Nephron progenitor cell (in vitro differentiated cells): ENCODE measurements around the gene PPP1R14D.
A peak's percentile ranks its signal among the peaks of the same experiment; 100 is the strongest.

Experiments used
- DNase-seq: peaks from one replicate; pipeline ENCODE4 v3.0.0; 2021
- H3K27ac Mint-ChIP-seq: 2 replicates; pipeline ENCODE4 v1.8.0; 2021; ENCODE audit warnings: mild to moderate bottlenecking, moderate library complexity, mixed read lengths
- H3K27me3 Mint-ChIP-seq: 2 replicates; pipeline ENCODE4 v1.8.0; 2021; ENCODE audit warnings: mild to moderate bottlenecking, low read depth, mixed read lengths; ENCODE audit not compliant: poor library complexity
- H3K36me3 Mint-ChIP-seq: 2 replicates; pipeline ENCODE4 v1.8.0; 2021; ENCODE audit warnings: low read depth, mixed read lengths
- H3K4me1 Mint-ChIP-seq: 2 replicates; pipeline ENCODE4 v1.8.0; 2021; ENCODE audit warnings: mixed read lengths
- H3K4me3 Mint-ChIP-seq: 2 replicates; pipeline ENCODE4 v1.8.0; 2021; ENCODE audit warnings: mild to moderate bottlenecking, moderate library complexity, mixed read lengths
- H3K9me3 Mint-ChIP-seq: 2 replicates; pipeline ENCODE4 v1.8.0; 2021; ENCODE audit warnings: mild to moderate bottlenecking, moderate library complexity, mixed read lengths
- TF ChIP-seq, protein P1 (sequence below): fragments of 200-600 bp; sonication (generic); IDR thresholded peaks from 2 replicates; pipeline ENCODE4 v1.5.0; 2021; ENCODE audit warnings: antibody characterized with exemption

The PPP1R14D gene

DNA sequence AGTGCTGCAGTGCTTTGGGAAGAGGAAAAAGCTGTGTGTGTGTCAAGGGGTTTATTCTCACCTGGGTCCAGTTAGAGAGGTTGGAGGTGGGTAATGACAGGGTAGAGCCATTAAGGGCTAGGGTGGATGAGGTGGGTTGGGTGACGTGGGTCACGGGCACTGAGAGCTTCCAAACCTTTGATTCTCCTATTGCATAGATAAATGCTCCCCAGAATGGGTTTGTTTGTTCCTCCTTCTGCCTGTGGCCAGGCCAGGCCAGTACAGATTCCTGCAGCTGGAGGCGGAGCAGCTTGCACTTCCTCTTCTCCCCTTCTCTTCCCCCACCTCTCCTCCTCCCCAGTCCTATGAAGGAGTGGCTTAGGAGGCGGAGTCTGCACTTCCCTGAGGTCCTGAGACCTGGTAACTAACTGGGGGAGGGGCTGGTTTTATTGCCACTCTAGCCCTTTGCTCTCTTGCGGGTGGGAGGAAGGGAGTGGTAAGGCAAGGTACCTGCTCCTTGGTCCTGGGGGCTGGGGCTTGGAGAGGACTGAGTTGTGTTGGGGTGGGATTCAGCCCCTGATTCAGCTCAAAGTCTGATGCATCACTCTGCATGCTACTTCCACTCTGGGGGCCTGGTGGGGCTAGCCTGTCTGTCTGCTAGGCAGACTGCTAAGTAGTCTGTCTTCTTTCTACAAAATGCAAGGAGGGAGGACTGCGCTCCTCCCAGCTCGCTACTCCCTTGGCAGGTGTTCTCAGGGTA lies 18.9 kb upstream of the PPP1R14D start:
- Mint-ChIP-seq H3K27me3 (peaks cover 42% of the 10 kb centered on the region), H3K27ac (no peak overlapping the region), H3K4me1 (peaks cover 59% of the 10 kb centered on the region), H3K4me3 (peak overlapping the region; percentile 43), H3K36me3 (no peaks in the 10 kb centered on the region), H3K9me3 (no peaks in the 10 kb centered on the region)
- TF ChIP-seq, protein P1, sequence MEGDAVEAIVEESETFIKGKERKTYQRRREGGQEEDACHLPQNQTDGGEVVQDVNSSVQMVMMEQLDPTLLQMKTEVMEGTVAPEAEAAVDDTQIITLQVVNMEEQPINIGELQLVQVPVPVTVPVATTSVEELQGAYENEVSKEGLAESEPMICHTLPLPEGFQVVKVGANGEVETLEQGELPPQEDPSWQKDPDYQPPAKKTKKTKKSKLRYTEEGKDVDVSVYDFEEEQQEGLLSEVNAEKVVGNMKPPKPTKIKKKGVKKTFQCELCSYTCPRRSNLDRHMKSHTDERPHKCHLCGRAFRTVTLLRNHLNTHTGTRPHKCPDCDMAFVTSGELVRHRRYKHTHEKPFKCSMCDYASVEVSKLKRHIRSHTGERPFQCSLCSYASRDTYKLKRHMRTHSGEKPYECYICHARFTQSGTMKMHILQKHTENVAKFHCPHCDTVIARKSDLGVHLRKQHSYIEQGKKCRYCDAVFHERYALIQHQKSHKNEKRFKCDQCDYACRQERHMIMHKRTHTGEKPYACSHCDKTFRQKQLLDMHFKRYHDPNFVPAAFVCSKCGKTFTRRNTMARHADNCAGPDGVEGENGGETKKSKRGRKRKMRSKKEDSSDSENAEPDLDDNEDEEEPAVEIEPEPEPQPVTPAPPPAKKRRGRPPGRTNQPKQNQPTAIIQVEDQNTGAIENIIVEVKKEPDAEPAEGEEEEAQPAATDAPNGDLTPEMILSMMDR, result no peak
- peak; percentile 69 for DNase-seq

DNA sequence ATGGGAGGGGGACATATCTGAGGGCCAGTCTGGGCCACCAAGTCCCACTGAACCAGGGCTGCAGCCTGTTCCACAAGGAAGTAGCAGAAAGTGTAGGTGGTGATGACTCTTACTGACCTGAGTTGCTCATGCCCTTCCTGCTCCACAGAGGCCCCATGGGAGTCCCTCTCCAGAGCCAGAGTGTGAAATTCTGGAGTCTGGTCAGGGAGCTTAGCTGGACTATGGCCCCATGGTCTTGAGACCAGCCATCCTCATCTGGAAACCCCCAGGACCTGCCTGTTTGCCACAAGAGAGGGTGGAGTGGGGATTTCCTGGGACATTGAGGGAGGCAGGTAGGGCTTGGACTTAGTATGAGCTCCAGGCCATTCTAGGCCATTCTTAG lies 18.3 kb upstream of the PPP1R14D start:
- Mint-ChIP-seq H3K27ac (no peak overlapping the region), H3K4me3 (peak overlapping the region; percentile 43), H3K4me1 (peaks cover 59% of the 10 kb centered on the region), H3K36me3 (no peaks in the 10 kb centered on the region), H3K27me3 (peaks cover 48% of the 10 kb centered on the region), H3K9me3 (no peaks in the 10 kb centered on the region)
- no peak for DNase-seq
- TF ChIP-seq, protein P1, result no peak

DNA sequence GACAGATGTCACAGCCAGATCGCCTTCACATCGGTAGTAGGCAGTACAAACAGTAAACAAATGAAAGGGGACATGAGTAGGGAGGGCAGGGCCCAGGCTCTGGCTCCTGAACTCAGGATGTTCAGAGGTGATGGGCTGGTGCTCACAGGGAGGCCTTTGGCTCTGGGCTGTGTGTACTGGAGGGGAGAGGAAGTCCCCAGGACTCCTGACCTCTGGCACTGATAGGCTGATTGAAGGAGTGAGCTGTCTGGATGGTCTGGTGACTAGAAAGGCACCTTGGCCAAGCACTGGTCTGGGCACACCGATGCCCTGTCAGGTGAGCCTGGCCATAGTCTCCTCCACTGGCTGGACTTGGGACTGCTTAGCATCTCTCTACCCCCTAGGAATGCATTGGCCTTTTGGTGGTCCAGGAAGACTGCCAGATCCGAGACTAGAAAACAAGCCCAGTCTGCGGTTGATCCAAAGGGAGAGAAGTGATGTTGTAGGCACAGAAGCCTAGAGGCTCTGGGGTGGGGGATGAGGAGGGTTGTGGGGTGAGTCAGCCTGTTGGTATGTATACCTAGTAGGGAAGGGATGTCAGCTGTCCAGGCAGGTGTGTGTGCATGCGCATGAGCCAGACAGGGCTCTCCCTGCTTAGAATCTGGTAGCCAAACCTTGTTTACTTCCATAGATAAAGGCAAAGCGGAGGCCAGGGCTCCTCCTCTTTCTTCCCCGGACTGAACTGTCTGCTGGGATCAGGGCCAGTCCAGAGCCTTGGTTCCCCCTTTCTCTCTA lies 17.2 kb upstream of the PPP1R14D start:
- Mint-ChIP-seq H3K9me3 (no peaks in the 10 kb centered on the region), H3K27ac (no peak overlapping the region), H3K36me3 (no peaks in the 10 kb centered on the region), H3K4me3 (peak overlapping the region; percentile 42), H3K4me1 (peaks cover 50% of the 10 kb centered on the region), H3K27me3 (peaks cover 59% of the 10 kb centered on the region)
- no peak for DNase-seq
- TF ChIP-seq, protein P1, result no peak

DNA sequence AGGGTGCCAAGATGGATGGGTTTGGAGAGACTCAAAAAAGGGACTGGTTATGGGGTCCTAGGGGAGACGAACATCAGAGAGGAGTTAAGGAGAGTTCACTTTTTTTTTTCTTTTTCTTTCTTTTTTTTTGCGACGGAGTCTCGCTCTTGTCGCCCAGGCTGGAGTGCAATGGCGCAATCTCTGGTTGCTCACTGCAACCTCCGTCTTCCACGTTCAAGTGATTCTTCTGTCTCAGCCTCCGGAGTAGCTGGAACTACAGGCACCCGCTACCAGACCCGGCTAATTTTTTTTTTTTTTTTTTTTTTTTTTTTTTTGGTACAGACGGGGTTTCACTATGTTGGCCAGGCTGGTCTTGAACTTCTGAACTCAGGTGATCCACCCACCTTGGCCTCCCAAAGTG lies 16.5 kb upstream of the PPP1R14D start:
- TF ChIP-seq, protein P1, result no peak
- H3K36me3 Mint-ChIP-seq, result no peaks in the 10 kb centered on the region

DNA sequence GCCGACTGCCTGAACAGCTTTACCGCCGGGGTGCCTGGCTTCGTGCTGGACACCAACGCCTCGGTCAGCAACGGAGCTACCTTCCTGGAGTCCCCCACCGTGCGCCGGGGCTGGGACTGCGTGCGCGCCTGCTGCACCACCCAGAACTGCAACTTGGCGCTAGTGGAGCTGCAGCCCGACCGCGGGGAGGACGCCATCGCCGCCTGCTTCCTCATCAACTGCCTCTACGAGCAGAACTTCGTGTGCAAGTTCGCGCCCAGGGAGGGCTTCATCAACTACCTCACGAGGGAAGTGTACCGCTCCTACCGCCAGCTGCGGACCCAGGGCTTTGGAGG lies 16.2 kb upstream of the PPP1R14D start:
- TF ChIP-seq, protein P1, result no peak
- Mint-ChIP-seq H3K4me1 (peaks cover 46% of the 10 kb centered on the region), H3K36me3 (no peaks in the 10 kb centered on the region), H3K27ac (peak overlapping the region; percentile 83), H3K4me3 (peak overlapping the region; percentile 86), H3K9me3 (no peaks in the 10 kb centered on the region), H3K27me3 (peaks cover 67% of the 10 kb centered on the region)
- DNase-seq, result no peak

More for the DNA sequence above, 16.5 kb upstream of the PPP1R14D start:
- H3K27me3 Mint-ChIP-seq, result peaks cover 64% of the 10 kb centered on the region
- peaks cover 46% of the 10 kb centered on the region for H3K4me1 Mint-ChIP-seq
- no peak for DNase-seq
- H3K4me3 Mint-ChIP-seq, result peak overlapping the region; percentile 86
- H3K9me3 Mint-ChIP-seq, result no peaks in the 10 kb centered on the region
- H3K27ac Mint-ChIP-seq, result peak overlapping the region; percentile 83
